WI38 (cell line): ENCODE measurements around the gene UBR4.

Experiments
- H3K4me3 ChIP-seq: 2 replicates; pipeline ENCODE4 v1.5.1; 2011; ENCODE audit warnings: low read depth, mild to moderate bottlenecking, control low read depth, low read length
- TF ChIP-seq, protein P1 (sequence below): IDR thresholded peaks from 2 replicates; pipeline ENCODE4 v1.5.1; 2012; ENCODE audit warnings: low read depth, mild to moderate bottlenecking, control low read depth, low read length

UBR4 gene

DNA sequence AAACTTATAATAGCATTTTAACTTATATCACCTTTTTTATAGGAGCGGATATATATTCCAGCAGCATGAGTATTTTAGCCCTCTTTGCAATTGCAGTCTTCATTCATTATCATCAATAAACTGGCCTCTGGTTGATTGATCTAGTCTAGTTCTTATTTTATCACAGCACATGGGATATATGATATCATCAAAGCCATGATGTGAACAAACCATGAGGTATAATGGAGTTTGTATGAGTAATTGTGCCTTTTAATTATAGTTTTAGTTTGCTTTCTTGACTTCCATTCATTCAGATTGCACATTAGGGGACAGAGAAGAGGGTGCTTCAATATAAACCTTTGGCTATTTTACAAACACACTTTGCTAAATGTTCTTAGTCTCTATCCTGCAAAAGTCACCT, 3.5 kb upstream of the UBR4 start:
- TF ChIP-seq, protein P1, sequence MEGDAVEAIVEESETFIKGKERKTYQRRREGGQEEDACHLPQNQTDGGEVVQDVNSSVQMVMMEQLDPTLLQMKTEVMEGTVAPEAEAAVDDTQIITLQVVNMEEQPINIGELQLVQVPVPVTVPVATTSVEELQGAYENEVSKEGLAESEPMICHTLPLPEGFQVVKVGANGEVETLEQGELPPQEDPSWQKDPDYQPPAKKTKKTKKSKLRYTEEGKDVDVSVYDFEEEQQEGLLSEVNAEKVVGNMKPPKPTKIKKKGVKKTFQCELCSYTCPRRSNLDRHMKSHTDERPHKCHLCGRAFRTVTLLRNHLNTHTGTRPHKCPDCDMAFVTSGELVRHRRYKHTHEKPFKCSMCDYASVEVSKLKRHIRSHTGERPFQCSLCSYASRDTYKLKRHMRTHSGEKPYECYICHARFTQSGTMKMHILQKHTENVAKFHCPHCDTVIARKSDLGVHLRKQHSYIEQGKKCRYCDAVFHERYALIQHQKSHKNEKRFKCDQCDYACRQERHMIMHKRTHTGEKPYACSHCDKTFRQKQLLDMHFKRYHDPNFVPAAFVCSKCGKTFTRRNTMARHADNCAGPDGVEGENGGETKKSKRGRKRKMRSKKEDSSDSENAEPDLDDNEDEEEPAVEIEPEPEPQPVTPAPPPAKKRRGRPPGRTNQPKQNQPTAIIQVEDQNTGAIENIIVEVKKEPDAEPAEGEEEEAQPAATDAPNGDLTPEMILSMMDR, result no peak
- no peak overlapping the region for H3K4me3 ChIP-seq

- TF ChIP-seq, protein P1, result no peak
- H3K4me3 ChIP-seq, result no peak overlapping the region
These were observed 2.1 kb upstream of the UBR4 start for GRCh38 chr1:19212167-19212566.

- peak overlapping the region; percentile 94 for H3K4me3 ChIP-seq
- TF ChIP-seq, protein P1, result no peak
These were observed 895 bp upstream of the UBR4 start for GRCh38 chr1:19210772-19211549.

DNA sequence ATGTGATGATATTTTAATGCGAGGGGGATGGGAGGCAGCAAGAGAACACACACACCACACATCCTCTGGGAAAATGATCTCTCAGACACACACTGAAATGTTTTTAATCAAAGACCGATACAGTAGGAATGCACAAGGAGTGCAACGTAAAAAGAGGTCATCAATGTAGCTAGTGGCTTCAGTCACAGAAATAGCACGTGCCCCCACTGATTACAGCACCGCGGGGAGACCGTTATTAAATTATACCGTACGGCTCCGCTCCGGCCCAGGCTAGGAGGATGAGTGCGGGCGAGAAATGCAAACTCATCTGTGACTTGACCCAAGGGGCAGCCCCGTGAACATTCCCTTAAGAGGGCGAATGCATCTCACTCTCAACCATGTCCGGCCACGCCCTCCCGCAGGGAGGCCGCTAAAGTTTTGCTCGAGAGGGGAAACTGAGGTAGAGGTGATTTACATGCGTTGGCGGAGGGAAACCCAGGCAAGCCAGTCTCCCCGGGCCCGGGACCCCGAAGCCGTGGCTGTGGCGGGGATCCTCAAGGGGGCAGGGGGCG, 552 bp downstream of the UBR4 start:
- H3K4me3 ChIP-seq, result peak overlapping the region; percentile 94
- TF ChIP-seq, protein P1, result no peak

DNA sequence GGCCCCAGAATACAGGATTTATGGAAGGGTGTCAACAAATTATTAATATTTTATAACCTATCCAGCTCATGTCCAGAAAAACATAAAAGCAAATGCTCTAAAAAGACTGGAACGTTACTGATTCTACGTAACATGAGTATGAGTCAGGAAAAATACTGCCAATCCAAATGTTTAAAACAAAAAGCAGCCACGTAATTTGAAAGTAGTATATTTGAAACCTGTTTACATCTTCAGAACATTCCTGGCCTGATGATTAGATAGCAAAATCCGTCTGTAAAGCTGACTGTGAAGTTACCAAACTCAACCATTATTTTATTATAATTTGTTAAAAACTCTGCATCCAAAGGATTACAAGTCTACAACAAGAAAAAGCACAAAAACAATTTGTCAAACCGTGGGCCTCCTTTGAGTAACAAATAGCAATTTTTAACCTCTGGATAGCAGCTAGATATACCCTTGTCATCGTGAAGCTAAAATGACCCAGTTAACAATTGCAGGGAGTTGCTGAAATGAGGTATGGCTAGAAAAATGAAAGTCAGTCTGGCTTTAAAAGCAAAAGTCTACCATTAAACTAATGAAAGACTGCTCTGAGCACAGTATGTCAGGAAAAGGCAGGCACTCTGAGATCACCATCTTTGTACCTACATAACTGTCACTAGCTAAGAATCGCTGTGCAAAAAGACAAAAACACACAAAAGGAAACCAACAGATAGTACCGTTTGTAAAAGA, 1.2 kb downstream of the UBR4 start:
- H3K4me3 ChIP-seq, result peak overlapping the region; percentile 94
- TF ChIP-seq, protein P1, result no peak

DNA sequence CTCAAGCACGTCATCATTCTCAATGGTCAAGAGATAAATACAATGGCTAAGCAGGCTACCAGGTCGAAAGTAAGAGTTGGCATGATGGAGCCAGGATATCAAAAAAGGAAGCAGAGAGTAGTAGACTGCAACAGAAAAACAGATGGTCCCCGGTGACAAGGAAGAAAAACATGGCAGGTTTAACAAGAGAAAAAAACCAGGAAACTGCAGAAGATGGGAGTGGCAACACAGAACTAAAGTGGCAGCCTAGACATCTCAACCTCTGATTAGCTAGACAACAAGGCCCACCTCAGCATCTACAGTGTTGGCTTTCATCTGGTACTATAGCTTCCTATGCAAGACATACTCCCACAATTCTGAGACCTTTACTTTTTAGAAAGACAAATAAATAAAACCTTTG, 3.1 kb downstream of the UBR4 start:
- no peak overlapping the region for H3K4me3 ChIP-seq
- TF ChIP-seq, protein P1, result no peak

- TF ChIP-seq, protein P1, result no peak
- no peak overlapping the region for H3K4me3 ChIP-seq
These were observed 4.2 kb downstream of the UBR4 start for GRCh38 chr1:19205845-19206244.
